OCI-LY7 (cell line): ENCODE results near the gene LRRC4C. TPM values are rescaled to one million over a fixed set of nuclear protein-coding genes. Genes with fewer than 3 reads are reported as not detected.
"Not testable (repeated sequence)": the region's sequence is repeated elsewhere in the genome, so short reads cannot be mapped to it uniquely, and the experiment has no call there.

Experiments
- BruUV-seq: library from RNA; stranded (reverse); fragments of 400-500 nt; replicated peaks from 2 replicates; lab custom pipeline; 2021; lab: Mats Ljungman, UMichigan
- CTCF ChIA-PET: fragments of 300-600 bp; sonication (Branson Sonifier 250); formaldehyde crosslinking; loops from one replicate; lab custom pipeline; 2022; ENCODE audit warnings: antibody characterized with exemption; ENCODE audit not compliant: unreplicated experiment; lab: Charles Lee
- POLR2A ChIA-PET: fragments of 300-600 bp; sonication (Branson Sonifier 250); formaldehyde crosslinking; loops from one replicate; lab custom pipeline; 2022; ENCODE audit warnings: antibody characterized with exemption; lab: Charles Lee
- DNase-seq: peaks from one replicate; pipeline ENCODE4 v3.0.0-alpha.2; 2015; ENCODE audit warnings: low spot score
- H2AFZ ChIP-seq: fragments of 200-600 bp; sonication (generic), shearing (Covaris generic); 2 replicates; pipeline ENCODE4 v1.6.1; 2014; ENCODE audit warnings: mild to moderate bottlenecking, antibody characterized with exemption, low read length, moderate library complexity
- H3K27ac ChIP-seq: fragments of 200-600 bp; sonication (generic); 2 replicates; pipeline ENCODE4 v1.5.1; 2014; ENCODE audit warnings: mixed run types, low read depth, mild to moderate bottlenecking, moderate library complexity, low read length, inconsistent platforms; ENCODE audit not compliant: poor library complexity, severe bottlenecking
- H3K36me3 ChIP-seq: fragments of 200-600 bp; sonication (generic); 2 replicates; pipeline ENCODE4 v1.6.1; 2014; ENCODE audit warnings: mild to moderate bottlenecking, antibody characterized with exemption, low read length, moderate library complexity, mixed read lengths; ENCODE audit not compliant: insufficient read depth
- H3K4me1 ChIP-seq: fragments of 200-600 bp; sonication (generic); 2 replicates; pipeline ENCODE4 v1.5.1; 2014; ENCODE audit warnings: mild to moderate bottlenecking, low read length; ENCODE audit not compliant: insufficient read depth, poor library complexity, severe bottlenecking
- H3K4me2 ChIP-seq: fragments of 200-600 bp; sonication (generic); 2 replicates; pipeline ENCODE4 v1.6.1; 2014; ENCODE audit warnings: mild to moderate bottlenecking, low read length
- H3K4me3 ChIP-seq: fragments of 200-600 bp; sonication (generic); 2 replicates; pipeline ENCODE4 v1.5.1; 2014; ENCODE audit warnings: mild to moderate bottlenecking, low read depth, low read length; ENCODE audit not compliant: poor library complexity, severe bottlenecking
- H3K79me2 ChIP-seq: fragments of 200-600 bp; sonication (generic); 2 replicates; pipeline ENCODE4 v1.6.1; 2016; ENCODE audit warnings: low read depth, mild to moderate bottlenecking, low read length, moderate library complexity, mixed read lengths; ENCODE audit not compliant: insufficient read depth
- H3K9me2 ChIP-seq: fragments of 200-600 bp; sonication (generic); 2 replicates; pipeline ENCODE4 v1.6.1; 2016; ENCODE audit warnings: mild to moderate bottlenecking, low read length, mixed read lengths; ENCODE audit not compliant: insufficient read depth
- H3K9me3 ChIP-seq: fragments of 200-600 bp; sonication (generic); 2 replicates; pipeline ENCODE4 v1.6.1; 2014; ENCODE audit warnings: mild to moderate bottlenecking, mixed run types, low read length, mixed read lengths
- H4K20me1 ChIP-seq: fragments of 200-600 bp; sonication (generic); 2 replicates; pipeline ENCODE4 v1.6.1; 2014; ENCODE audit warnings: mild to moderate bottlenecking, antibody characterized with exemption, low read length, moderate library complexity, mixed read lengths; ENCODE audit not compliant: insufficient read depth
- CTCF ChIP-seq: fragments of 200-600 bp; sonication (generic); conservative IDR thresholded peaks from 2 replicates; pipeline ENCODE4 v1.5.1; 2014; ENCODE audit warnings: mild to moderate bottlenecking, antibody characterized with exemption, low read length, moderate library complexity, mixed read lengths
- EZH2phosphoT487 ChIP-seq: fragments of 200-600 bp; sonication (generic); IDR thresholded peaks from 2 replicates; pipeline ENCODE4 v1.6.1; 2018; ENCODE audit warnings: low read depth, borderline replicate concordance, mild to moderate bottlenecking, mixed run types, antibody characterized with exemption, low read length, moderate library complexity, mixed read lengths
- intact Hi-C: fragments of 100-400 bp; cut with micrococcal nuclease; formaldehyde crosslinking; loops from one replicate; pipeline ENCODE4 v1.10.0; 2022; ENCODE audit not compliant: unreplicated experiment
- total RNA-seq, 2 experiments: library from RNA; depleted of rRNA in 1 of 2; stranded (reverse); fragments of >200 nt in 1 of 2; shearing (Covaris generic) in 1 of 2; gene quantifications; 2 replicates each; pipeline ENCODE4 v1.2.3, GENCODE V29; 2014 to 2022

The LRRC4C gene
- total RNA-seq, 2 experiments from 2014 or later = not detected

GRCh38 chr11:40544162-40544561, 915.3 kb downstream of the LRRC4C start:
- Histone ChIP-seq H3K9me3 (no peaks in the 10 kb centered on the region), H2AFZ (no peak overlapping the region), H3K4me3 (no peak overlapping the region), H3K9me2 (no peaks in the 10 kb centered on the region), H3K27ac (no peak overlapping the region), H3K4me2 (no peak overlapping the region), H3K79me2 (no peaks in the 10 kb centered on the region), H3K4me1 (no peaks in the 10 kb centered on the region), H3K36me3 (no peaks in the 10 kb centered on the region), H4K20me1 (no peaks in the 10 kb centered on the region)
- intact Hi-C loops = no loop called here
- CTCF ChIA-PET = no interaction called here
- TF ChIP-seq EZH2phosphoT487 = no peak
- TF ChIP-seq CTCF = no peak
- DNase-seq = no peak
- BruUV-seq = no TSS peak
- POLR2A ChIA-PET = no interaction called here

- Histone ChIP-seq H4K20me1 (no peaks in the 10 kb centered on the region), H2AFZ (no peak overlapping the region), H3K4me2 (no peak overlapping the region), H3K79me2 (no peaks in the 10 kb centered on the region), H3K4me3 (no peak overlapping the region), H3K9me3 (no peaks in the 10 kb centered on the region), H3K36me3 (no peaks in the 10 kb centered on the region), H3K9me2 (no peaks in the 10 kb centered on the region), H3K4me1 (no peaks in the 10 kb centered on the region), H3K27ac (no peak overlapping the region)
- DNase-seq = no peak
- intact Hi-C loops = no loop called here
- TF ChIP-seq CTCF (no peak), EZH2phosphoT487 (no peak)
- ChIA-PET POLR2A (no interaction called here), CTCF (no interaction called here)
- BruUV-seq = no TSS peak
Measured at GRCh38 chr11:40542821-40543220, 916.6 kb downstream of the LRRC4C start.

DNA sequence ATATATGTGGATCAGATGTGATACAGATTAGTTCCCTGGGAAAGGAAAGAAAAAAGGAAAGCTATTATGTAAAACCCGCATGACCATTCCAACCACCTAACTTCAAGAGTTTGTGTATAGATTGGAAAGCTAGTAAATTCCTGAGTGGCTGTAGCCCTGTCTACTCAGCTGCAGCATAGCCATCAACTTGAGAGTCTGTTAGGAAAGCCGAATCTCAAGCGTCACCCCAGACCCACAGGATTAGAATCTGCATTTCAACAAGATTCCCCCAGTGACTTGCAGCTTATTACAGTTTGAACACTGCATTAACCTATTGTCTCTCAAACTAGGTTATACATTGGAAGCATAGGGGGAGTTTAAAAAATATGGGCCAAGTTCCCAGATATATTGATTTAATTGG, 921.7 kb downstream of the LRRC4C start:
- H3K4me1 ChIP-seq = no peaks in the 10 kb centered on the region
- H3K4me3 ChIP-seq = no peak overlapping the region
- ChIA-PET CTCF (no interaction called here), POLR2A (interaction anchor here (0.6 kb wide), 1 partner anchor 377 kb away, joined by 3 read pairs; no protein-coding TSS in a partner anchor)
- DNase-seq = no peak
- intact Hi-C loops = no loop called here
- no TSS peak for BruUV-seq
- H2AFZ ChIP-seq = no peak overlapping the region
- no peak for TF ChIP-seq CTCF
- no peaks in the 10 kb centered on the region for H3K9me2 ChIP-seq
- H3K36me3 ChIP-seq = no peaks in the 10 kb centered on the region
- no peak overlapping the region for H3K27ac ChIP-seq
- no peak overlapping the region for H3K4me2 ChIP-seq
- no peaks in the 10 kb centered on the region for H3K79me2 ChIP-seq
- H4K20me1 ChIP-seq = no peaks in the 10 kb centered on the region
- no peaks in the 10 kb centered on the region for H3K9me3 ChIP-seq

DNA sequence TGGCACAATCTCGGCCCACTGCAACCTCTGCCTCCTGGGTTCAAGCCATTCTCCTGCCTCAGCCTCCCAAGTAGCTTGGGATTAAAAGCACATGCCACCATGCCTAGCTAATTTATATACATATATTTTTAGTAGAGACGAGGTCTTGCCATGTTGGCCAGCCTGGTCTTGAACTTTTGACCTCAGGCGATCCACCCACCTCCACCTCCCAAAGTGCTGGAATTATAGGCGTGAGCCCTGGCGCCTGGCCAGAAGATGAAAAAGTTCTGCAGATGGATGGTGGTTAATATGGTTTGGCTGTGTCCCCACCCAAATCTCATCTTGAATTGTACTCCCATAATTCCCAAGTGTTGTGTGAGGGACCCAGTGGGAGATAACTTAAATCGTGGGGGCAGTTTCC, 937.4 kb downstream of the LRRC4C start:
- H3K9me2 ChIP-seq, intact Hi-C loops, POLR2A ChIA-PET, DNase-seq, H3K9me3 ChIP-seq, H3K36me3 ChIP-seq, H3K4me2 ChIP-seq, H3K27ac ChIP-seq, CTCF ChIA-PET, H3K4me3 ChIP-seq, BruUV-seq, H3K79me2 ChIP-seq, H2AFZ ChIP-seq, H4K20me1 ChIP-seq, H3K4me1 ChIP-seq: not testable (repeated sequence)
